Stimulated activated CD4-positive, alpha-beta T cell treated with anti-CD3 and anti-CD28 coated beads, TNF-alpha, amount 100 ng/mL, for 4 hours (primary cell): ENCODE results near the gene BMP7.
"Not testable (repeated sequence)": the region's sequence is repeated elsewhere in the genome, so short reads cannot be mapped to it uniquely, and the experiment has no call there.

Experiments
- DNase-seq, 3 experiments: peaks; one replicate each; pipeline ENCODE4 v3.0.0-alpha.2; 2020; ENCODE audit warnings: low read depth in 3 of 3

The BMP7 gene

DNA sequence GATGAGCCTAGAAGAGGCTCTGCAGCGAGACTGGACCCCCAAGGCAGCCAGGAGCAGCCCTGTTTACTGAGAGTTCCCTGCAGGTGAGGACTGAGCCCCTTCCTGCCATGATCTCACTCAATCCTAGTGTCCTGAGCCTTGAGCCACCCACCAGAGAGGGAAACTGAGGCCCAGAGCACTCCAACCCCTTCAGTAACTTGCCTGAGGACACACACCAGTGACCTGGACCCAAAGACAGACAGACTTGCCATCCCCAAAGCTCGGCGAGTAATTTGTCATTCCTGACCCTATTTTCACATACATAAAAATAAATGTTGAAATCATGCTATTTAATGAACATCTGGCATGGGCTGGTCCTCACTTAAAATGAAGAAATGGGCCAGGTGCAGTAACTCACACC lies 16.7 kb downstream of the BMP7 start:
- DNase-seq, result no peak

DNA sequence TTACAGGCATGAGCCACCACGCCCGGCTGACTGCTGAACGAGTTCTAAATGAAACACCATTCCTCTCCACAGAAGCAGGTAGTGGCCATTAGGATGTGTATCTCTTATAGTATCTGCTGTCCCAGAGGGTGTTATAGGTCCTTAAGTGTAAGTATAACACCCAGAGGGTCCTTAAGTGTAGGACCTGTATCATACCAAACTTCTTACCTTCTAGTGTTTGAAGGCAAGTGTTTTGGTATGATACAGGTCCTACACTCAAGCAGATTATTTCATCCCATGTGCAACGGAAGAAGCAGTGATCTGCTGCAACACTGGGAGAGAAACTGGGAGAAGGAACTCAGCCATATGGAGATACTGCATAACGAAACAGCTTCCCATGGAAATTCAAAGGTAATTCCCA lies 17.4 kb downstream of the BMP7 start:
- DNase-seq, result no peak

DNA sequence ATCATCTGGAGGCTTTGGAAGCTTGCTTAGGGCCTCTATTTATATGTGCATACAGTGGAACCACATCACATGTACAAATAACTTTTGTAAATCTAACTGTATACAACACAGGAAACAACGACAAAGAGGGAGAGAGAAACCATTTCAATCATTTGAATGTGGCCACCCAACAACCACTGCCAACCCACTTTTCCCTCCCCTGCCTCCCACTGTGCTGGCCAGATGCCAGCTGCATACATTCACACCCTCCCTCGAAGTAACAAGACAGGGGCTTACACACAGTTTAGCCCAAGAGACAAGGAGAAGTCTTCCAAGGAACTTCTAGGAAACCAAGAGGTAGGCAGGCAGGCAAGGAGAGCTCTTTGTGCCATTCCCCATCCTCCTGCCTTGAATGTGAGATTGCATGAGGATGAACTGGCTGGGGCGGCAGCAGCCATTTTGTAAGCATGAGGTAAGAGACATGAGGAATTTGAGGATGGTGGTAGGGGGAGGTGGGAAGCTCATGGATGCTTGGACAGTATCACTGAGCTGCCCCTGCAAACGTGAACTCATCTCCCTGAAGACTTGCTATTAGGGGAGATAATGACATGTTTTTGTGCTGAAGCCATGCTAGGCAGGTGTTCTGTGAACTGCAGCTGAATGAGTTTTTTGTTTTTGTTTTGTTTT lies 18.2 kb downstream of the BMP7 start:
- no peak for DNase-seq

DNA sequence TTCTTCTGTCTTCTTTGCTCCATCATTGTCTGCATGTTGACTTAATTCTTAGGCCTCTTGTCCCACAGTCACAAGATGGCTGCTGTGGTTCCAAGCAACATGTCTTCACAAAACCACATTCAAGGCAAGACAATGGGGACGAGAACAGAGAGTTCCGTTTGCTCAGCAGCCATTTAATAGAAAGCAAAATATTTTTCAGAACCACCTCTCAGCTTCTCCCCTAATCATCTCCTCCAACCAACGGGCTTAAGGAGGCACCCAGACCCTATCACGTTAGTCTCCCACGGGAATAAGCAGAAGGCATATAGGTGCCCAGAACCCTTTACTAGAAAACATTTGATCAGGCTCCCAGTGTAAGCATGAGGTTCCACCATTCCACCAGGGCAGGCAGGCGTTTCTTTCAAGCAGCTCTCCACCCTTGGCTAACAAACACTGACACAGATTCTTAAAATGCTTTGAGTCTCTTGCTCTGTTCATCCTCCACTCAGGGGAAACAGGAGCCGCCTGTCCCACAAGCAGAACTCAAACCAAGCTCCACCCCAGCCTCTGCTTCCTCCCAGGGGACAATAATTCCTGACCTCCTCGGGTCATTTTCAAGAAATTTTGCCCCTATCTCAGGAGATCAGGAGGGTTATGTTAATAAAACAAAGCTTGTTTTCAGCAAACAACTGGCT lies 19.0 kb downstream of the BMP7 start:
- no peak for DNase-seq

DNA sequence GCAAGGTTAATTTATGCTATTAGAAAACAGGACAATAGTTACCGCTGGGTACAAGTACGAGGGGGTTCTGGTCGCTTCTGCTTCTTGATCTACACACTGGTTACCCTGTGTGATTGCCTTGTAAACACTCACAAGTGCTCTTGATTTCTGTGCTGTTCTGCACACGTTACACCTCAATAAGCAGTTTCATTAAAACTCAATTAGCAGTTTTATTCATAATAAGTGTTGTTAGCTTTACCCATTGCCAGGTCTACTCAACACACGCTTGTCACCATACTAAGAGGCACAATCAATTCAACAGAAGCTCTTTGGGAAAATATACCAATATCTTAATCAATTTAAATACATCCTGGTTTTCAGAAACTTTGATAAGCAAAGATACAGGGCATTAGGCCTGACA lies 20.4 kb downstream of the BMP7 start:
- no peak for DNase-seq

DNA sequence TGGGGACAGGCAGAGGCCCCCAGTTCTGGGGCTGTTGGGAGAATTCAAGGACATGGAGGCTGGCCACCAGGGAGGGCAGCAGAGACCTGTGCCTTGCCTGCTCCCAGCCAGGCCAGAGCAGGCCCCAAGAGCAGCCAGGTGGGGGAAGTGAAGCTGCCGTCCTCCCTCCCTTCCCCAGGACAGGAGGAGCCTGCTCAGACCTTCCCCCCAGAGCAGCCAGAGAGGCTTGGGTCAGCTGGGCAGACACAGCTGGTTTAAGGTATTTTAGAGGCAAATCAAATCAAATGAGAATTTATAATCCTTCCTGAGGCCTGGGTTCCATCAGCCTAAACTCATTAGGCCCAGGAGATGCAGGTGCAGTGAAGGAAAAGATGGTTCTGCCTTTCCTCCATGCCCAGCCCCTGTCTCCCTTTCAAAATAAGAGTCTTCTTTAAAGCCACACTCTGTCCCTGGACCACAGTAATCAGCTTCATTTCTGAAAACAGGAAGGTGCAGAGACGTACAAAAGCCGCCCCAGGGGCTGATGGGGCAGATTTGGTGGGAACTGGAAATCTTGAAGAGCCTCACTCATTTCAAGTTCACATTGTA lies 21.7 kb downstream of the BMP7 start:
- DNase-seq, result no peak

DNA sequence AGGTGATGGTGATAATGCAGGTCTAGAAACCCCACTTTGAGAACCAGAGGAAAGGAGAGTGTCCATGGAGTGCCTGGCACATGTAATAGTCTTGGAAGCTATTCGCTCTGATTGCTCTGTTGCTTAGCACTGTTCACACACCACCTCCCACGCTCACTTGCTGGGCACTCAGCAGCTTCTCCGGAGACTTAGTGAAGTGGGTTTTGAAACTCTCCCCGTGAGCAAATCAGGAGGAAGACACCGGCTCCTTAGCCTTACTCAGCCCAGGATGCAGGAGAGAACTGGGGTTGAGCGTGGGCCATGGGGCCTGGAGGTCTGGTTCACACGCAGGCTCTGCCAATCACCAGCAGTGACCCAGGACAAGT lies 22.2 kb downstream of the BMP7 start:
- DNase-seq, result no peak

DNA sequence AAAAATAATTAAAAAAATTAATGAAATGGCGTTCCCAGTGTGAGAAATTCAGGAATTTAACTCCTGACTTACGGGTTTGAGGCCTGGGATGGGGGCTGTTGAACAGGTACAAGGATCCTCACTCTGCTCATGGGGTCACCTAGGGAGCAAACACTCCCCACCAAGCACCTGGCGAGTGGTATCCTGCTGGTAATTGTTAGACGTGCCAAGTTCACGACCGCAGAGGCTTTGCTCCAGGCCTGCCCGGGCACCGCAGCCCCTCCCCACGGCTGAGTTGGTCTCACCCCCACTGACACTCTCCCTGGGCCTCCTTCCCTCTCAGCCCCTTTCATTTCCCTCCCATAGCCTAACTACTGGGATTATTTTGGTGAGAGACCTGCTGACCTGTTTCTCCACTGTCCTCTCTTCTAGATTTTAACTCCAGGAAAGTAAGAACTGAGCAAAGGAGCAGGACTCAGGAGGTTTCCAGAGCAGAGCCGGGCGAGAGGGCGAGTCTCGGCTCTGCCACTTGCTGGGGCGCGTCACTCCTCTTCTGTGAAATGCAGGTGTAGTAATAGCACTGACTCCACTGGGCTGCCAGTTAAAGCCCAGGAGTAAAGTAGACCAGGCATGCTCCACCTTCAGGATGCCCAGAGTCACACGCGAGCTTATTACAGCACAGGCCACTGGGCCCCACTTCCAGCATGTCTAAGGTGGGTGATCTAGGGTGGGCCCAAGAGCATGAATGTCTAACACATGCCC lies 22.8 kb downstream of the BMP7 start:
- DNase-seq, result no peak

DNA sequence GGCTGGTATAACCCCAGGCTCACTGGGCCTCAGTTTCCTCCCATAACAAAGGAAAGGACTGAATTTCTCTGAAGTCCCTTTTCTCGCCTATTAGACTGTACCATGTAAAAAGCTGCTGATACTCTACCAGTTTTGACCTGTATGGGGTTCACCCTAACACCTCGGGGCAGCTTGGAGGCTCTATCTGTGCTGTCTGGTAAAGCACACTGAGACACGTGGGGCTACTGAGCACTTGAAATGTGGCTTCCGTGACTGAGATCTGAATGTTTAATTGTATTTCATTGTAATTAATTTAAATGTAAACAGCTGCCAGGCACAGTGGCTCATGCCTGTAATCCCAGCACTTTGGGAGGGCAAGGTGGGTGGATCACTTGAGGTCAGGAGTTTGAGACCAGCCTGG lies 24.0 kb downstream of the BMP7 start:
- no peak for DNase-seq

DNA sequence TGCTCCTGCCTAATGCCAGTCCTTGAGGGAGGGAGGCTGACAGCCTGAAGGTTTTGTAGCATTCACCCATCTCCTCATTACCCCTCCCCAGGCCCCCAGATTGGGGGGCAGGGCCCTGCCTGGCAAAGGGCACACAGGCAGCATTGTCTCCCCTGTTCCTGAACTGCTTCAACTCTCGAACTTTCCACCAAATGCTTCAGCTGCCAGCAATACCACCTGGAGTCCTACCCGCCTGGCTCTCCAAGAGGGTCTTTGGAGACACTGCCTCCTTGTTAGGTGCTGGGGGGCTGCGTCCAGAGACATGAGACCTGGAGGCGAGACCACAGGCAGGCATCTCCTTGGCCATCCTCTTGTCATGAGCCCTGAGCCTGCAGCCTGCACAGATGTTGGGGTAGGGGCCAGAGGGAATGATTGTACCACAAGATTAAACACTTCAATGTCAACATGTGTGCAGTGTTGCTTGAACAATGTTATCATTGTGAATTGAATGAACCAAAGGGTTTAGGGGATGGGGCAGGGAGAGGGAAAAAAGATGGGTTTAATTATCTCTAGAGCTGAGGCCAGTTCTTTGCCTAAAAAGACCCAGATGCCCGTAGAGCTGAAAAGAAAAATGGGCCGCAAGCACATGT lies 25.0 kb downstream of the BMP7 start:
- no peak for DNase-seq

DNA sequence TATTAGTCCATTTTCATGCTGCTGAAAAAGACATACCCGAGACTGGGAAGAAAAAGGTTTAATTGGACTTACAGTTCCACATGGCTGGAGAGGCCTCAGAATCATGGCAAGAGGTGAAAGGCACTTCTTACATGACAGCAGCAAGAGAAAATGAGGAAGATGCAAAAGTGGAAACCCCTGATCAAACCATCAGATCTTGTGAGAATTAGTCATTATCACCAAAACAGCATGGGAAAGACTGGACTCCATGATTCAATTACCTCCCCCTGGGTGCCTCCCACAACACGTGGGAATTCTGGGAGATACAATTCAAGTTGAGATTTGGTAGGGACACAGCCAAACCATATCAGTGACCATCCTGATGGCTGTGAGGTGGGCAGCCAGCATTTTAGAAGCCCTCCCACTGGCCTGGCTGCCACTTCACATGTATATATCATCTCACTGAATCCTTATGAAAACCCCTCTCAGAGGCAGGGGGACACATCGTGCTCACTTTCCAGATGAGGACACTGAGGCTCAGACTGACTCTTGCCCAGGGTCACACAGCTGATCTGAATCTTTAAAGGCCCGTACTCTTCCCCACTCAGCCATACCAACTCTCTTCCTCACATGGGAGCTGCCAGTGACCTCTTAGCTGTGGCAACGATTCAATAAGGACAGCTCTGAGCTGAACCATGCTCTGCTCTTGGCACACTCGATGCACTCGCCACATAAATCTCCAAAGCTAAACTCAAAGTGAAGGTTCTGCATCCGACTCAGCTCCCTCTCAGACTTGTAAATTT lies 25.7 kb downstream of the BMP7 start:
- no peak for DNase-seq

DNA sequence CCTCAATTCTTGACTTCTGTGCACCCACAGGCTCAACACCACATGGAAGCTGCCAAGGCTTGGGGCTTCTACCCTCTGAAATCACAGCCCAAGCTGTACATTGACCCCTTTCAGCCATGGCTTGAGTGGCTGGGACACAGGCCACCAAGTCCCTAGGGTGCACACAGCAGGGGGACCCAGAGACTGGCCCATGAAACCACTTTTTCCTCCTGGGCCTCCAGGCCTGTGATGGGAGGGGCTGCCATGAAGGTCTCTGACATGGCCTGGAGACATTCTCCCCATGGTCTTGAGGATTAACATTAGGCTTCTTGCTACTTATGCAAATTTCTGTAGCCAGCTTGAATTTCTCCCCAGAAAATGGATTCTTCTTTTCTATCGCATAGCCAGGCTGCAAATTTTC lies 26.7 kb downstream of the BMP7 start:
- not testable (repeated sequence) for DNase-seq

DNA sequence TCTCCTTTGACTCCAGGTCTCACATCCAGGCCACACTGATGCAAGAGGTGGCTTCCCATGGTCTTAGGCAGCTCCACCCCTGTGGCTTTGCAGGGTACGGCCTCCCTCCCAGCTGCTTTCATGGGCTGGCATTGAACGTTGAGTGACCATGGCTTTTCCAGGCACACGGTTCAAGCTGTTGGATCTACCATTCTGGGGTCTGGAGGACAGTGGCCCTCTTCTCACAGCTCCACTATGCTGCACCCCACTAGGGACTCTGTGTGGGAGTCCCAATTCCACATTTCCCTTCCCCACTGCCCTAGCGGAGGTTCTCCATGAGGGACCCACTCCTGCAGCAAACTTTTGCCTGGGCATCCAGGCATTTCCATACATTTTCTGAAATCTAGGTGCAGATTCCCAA lies 27.1 kb downstream of the BMP7 start:
- DNase-seq, result not testable (repeated sequence)

DNA sequence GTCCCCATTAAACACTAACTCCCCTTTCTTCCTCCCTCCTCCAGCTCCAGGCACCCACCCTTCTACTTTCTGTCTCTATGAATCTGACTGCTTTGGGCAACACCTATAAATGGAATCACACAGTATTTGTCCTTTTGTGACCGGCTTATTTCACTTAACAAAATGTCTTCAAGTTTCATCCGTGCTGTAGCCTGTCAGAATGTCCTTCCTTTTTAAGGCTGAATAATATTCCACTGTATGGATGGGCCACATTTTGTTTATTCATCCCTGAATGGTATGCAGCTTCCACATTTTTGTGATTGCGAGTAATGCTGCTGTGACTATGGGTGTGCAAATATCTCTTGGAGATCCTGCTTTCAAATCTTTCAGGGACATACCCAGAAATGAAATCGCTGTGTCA lies 28.4 kb downstream of the BMP7 start:
- no peak for DNase-seq

DNA sequence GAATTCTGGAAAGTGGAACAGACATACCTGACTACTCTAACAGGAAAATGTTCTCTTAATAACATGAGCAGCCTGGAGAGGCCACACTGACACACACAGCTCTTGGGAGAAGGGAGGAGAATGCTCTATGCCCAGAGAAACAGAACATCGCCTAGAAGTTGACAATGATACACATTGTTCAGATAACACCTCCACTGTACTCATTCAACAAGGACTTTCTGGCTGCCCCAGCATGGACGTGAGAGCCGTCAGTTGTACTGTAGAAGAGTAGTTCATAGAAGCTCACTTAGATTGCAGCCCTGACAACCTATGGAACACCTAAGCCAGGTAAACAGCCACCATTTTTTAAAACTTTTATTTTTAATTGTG lies 28.9 kb downstream of the BMP7 start:
- no peak for DNase-seq

DNA sequence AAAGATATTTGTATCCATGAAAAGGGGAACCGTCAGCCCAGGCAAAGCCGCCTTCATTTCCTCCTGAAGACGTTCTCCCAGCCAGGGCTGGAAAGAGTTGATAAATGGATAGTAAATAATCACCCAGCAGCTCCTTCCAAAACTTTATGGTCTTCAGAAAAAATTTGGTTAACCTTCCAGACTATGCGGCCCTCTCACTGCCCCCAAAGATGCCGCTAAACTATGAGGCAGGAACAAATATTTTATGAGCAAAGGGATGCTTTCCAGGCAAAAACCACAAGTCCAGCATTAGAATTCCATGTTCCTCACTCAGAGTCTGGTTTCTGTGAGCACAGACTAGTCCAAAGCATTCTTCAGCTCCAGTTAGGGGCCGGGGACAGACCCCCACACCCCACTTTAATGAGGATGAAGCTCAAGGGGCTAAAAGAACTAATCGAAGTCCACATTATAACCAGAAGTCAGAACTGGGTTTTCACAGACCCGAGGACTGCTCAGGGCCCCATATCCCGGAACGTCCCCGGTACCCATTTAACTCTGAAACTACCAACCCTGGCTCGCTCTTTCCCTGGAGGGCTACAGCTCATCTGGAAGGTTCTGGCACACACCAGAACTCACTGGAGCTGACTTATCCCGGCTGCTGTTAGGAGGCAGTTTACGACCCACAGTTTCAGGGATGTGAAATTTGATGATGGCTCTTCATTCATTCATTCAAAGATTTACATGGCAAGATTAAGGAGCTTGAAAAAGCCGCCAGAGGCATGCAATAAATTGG lies 29.4 kb downstream of the BMP7 start:
- no peak for DNase-seq

DNA sequence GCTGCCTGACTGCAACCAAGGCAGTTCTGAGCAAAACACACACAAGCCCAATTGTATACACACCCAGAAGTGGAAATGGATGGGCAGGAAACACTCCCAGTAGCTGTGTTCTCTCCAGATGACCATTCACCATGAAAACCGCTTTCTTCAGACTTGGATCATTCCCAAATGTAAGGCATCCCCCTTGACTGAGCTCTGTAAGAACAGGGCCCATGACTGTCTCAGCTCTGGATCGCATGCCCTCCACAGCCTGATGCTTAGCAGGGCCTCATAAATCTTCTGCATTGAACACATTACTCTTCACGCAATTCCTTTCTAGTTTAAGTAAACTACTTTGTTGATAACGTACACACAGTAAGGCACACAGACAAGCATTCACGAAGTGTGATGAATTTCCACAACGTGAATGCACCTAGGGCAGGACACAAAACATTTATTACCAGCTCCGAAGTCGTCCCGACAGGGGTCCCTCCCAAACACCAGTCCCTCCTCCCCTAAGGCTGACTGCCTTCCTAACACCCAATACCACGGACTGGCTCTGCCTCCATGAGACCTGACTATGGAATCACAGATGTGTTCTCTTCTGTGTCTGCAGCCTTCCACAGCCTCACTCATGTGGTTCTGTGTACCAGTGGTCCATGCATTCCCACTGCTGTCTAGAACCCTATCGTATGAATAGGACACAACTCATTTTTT lies 31.7 kb downstream of the BMP7 start:
- DNase-seq, result no peak

DNA sequence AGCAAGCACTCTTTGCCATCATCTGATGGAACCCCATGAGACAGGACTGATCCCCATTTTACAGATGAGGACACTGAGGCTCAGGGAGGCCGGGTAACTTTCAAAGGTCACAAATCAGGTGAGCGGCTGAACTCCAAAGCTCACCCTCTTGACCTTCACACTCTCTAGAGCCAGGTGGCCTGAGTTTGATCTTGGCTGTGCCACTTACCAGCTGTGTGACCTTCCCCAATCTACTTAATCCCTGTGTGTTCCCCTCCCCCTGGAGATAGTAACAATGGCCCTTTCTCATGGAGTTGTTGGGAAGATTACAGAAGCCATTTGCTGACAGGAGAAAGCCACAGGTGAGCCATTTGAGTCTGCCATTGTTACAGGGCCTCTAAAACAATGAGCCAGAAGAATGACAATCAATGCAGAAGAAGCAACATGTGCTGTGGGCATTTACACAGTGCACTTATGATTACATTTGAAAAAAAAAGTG lies 34.5 kb downstream of the BMP7 start:
- no peak for DNase-seq

DNA sequence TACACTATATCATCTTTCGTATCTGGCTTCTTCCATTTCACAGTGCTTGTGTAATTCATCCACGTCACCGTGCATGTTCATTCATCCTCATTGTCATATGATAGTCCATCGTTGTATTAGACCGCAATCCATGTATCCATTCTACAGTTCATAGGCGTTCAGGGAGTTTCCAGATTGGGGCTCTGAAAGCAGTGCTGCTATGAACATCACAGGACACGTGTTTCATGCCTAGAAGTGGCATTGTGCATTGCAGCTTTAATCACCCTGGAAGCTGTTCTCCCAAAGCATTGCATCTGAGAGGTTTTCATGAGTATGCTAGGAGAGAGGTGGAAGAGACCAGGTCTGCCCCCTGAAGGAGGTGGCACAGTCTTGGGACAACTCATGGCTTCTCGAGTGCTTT lies 35.3 kb downstream of the BMP7 start:
- DNase-seq, result no peak

DNA sequence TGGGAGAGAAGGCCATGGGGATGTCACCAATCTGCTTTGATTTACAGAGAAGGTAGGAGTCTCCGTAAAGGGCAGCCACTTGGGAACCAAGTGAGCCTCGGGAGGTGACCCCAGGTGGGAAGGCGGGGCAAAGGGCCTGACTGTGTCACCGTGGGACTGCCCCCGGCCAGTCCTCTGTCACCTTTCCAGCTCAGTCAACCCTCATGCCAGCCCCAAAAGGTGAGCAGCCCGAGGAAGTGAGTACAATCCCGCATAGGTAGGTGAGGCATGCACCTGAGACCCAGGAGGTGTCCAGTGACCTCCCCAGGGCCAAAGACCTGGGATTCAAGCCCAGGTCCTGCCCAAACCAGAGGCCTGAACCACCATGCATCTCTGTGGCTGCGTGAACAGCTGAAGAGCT lies 36.2 kb downstream of the BMP7 start:
- DNase-seq, result no peak
